Measurements from ENCODE around the gene TSC2. TPM values are rescaled to one million over a fixed set of nuclear protein-coding genes. Genes with fewer than 3 reads are reported as not detected.
A peak's percentile ranks its signal among the peaks of the same experiment; 100 is the strongest.

The TSC2 gene
- total and polyA plus RNA-seq, 9 of the 15 experiments (the other 6 are each of a cell fraction or from before 2014, with no cell fraction given), result 1.3 to 68.1 (median 16.6) TPM

DNA sequence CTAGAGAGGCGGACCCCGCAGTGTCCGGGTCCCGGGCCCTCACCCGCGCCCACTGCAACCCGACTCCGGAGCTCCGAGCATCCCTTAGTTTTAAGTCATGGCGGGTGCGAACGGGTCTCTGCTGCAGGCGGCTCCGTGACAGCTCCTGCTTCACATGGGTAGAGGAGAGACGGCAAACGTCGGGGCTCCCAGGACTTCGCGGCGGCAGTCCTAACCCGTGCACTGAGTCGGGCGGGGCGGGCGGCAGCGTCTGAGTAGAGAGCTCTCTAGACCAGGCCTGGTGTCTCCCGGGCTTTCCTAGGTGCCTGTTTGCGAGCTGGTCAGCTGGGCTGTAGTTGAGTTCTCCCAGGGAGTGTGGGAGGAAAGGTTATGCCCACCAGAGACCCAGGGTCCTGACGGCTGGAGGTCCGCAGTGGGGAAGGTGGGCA, 345 bp downstream of the TSC2 start:
- POLR2A ChIA-PET, result interaction anchor here (0.6 to 3.2 kb wide), 8 partner anchors 9 to 467 kb away, joined by 3 to 24 read pairs (median 6); partner anchors contain the start of genes RPS2 and TRAF7
- no peak for TF ChIP-seq MCM5 (IDR thresholded peaks at IDR 0.05; ENCODE audit: low read depth)
- TF ChIP-seq ZNF140 (CRISPR knock-in tag; IDR thresholded peaks at IDR 0.05), result no peak
- TF ChIP-seq ZNF253 (CRISPR knock-in tag; conservative IDR thresholded peaks at IDR 0.05), result no peak
- TF ChIP-seq ZNF212 (CRISPR knock-in tag; IDR thresholded peaks at IDR 0.05), result no peak
- no peak for TF ChIP-seq ETV1 (tag; conservative IDR thresholded peaks at IDR 0.05; ENCODE audit: low read depth)
- no peak for TF ChIP-seq FOXM1 (IDR thresholded peaks at IDR 0.05; ENCODE audit: low read depth)
- TF ChIP-seq FOXM1 (CRISPR knock-in tag; IDR thresholded peaks at IDR 0.05; ENCODE audit: low read depth), result no peak
- TF ChIP-seq ZNF584 (CRISPR knock-in tag; IDR thresholded peaks at IDR 0.05; ENCODE audit: low read depth), result 0 out of 2 replicates have a peak, but pooled peaks have one; percentile 19
- TF ChIP-seq, protein P1, sequence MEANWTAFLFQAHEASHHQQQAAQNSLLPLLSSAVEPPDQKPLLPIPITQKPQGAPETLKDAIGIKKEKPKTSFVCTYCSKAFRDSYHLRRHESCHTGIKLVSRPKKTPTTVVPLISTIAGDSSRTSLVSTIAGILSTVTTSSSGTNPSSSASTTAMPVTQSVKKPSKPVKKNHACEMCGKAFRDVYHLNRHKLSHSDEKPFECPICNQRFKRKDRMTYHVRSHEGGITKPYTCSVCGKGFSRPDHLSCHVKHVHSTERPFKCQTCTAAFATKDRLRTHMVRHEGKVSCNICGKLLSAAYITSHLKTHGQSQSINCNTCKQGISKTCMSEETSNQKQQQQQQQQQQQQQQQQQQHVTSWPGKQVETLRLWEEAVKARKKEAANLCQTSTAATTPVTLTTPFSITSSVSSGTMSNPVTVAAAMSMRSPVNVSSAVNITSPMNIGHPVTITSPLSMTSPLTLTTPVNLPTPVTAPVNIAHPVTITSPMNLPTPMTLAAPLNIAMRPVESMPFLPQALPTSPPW (CRISPR knock-in tag; IDR thresholded peaks at IDR 0.05), result 0 out of 2 replicates have a peak, but pooled peaks have one; percentile 3
- no peak for TF ChIP-seq NFE2 (IDR thresholded peaks at IDR 0.05; ENCODE audit: low read depth)
- no peak for TF ChIP-seq ETS2 (tag; IDR thresholded peaks at IDR 0.05; ENCODE audit: borderline replicate concordance, poor library complexity, severe bottlenecking)
- TF ChIP-seq PCBP1 (IDR thresholded peaks at IDR 0.05; ENCODE audit: low read depth, low read length, poor library complexity, severe bottlenecking), result no peak
- TF ChIP-seq ARHGAP35 (IDR thresholded peaks at IDR 0.05; ENCODE audit: partially characterized antibody), result no peak
- no peak for TF ChIP-seq DIDO1 (tag; IDR thresholded peaks at IDR 0.05; ENCODE audit: low read depth)
- TF ChIP-seq, protein P2, sequence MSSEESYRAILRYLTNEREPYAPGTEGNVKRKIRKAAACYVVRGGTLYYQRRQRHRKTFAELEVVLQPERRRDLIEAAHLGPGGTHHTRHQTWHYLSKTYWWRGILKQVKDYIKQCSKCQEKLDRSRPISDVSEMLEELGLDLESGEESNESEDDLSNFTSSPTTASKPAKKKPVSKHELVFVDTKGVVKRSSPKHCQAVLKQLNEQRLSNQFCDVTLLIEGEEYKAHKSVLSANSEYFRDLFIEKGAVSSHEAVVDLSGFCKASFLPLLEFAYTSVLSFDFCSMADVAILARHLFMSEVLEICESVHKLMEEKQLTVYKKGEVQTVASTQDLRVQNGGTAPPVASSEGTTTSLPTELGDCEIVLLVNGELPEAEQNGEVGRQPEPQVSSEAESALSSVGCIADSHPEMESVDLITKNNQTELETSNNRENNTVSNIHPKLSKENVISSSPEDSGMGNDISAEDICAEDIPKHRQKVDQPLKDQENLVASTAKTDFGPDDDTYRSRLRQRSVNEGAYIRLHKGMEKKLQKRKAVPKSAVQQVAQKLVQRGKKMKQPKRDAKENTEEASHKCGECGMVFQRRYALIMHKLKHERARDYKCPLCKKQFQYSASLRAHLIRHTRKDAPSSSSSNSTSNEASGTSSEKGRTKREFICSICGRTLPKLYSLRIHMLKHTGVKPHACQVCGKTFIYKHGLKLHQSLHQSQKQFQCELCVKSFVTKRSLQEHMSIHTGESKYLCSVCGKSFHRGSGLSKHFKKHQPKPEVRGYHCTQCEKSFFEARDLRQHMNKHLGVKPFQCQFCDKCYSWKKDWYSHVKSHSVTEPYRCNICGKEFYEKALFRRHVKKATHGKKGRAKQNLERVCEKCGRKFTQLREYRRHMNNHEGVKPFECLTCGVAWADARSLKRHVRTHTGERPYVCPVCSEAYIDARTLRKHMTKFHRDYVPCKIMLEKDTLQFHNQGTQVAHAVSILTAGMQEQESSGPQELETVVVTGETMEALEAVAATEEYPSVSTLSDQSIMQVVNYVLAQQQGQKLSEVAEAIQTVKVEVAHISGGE (CRISPR knock-in tag; IDR thresholded peaks at IDR 0.05), result peak in 1 of 3 experiments; percentile 58; a peak in 1 of 6 replicates
- TF ChIP-seq POLR2H (tag; IDR thresholded peaks at IDR 0.05; ENCODE audit: low read depth), result no peak
- TF ChIP-seq ATF1 (CRISPR knock-in tag; IDR thresholded peaks at IDR 0.05), result no peak
- TF ChIP-seq ATF1 (tag; IDR thresholded peaks at IDR 0.05), result peak; percentile 80

More for the DNA sequence above, 345 bp downstream of the TSC2 start:
- Histone ChIP-seq H3K79me2 (ENCODE audit: control insufficient read depth, insufficient read depth, low read length) (peaks cover 20% of the 10 kb centered on the region), H3K27ac (ENCODE audit: extremely low read depth, low read depth, low read length) (peak overlapping the region; percentile 43; the same call in 1 of the 3 replicates), H3K9me3 (replicated peaks; ENCODE audit: control insufficient read depth, insufficient read depth, low read depth, low read length) (no peaks in the 10 kb centered on the region), H3K27me3 (ENCODE audit: control insufficient read depth in 2 of 2, insufficient read depth in 2 of 2, low read length in 2 of 2) (no peaks in the 10 kb centered on the region), H3K4me1 (replicated peaks in 1 of 2; ENCODE audit: control insufficient read depth in 2 of 2, insufficient read depth in 2 of 2, low read length in 2 of 2) (peaks cover 8 to 55% of the 10 kb centered on the region in 2 experiments; a peak in 4 of 5 replicates), H3K4me3 (peak overlapping the region; percentile 99), H3K9ac (ENCODE audit: insufficient read depth in 1 of 2, low read depth in 2 of 2, low read length in 2 of 2) (peak overlapping the region; percentile 72 to 90), H3K36me3 (ENCODE audit: control insufficient read depth, insufficient read depth, low read length) (peaks cover 46% of the 10 kb centered on the region; the same call in 1 of the 3 replicates), H4K20me1 (replicated peaks; ENCODE audit: control insufficient read depth, insufficient read depth, low read length) (no peaks in the 10 kb centered on the region), H3K4me2 (ENCODE audit: insufficient read depth, low read length) (peak overlapping the region; percentile 91), H2AFZ (ENCODE audit: low read depth, low read length) (peak overlapping the region; percentile 95), H3K9me1 (ENCODE audit: control insufficient read depth, insufficient read depth, low read length) (no peaks in the 10 kb centered on the region)
- 5% methylated on average over 17 of the region's 30 CpGs for WGBS (ENCODE audit: insufficient coverage, low coverage, missing lambda C conversion rate)
- in situ Hi-C loops (cut with MboI) (no loop called here), intact Hi-C loops (cut with micrococcal nuclease) (no loop called here)
- CTCF ChIA-PET (ENCODE audit: low intra/inter-chr PET ratio), result interaction anchor here (1.4 kb wide), 1 partner anchor 25 kb away, joined by 5 read pairs; no protein-coding TSS in a partner anchor
- no TSS peak for BruUV-seq (replicated peaks)
- no peak for FAIRE-seq
- peak in 1 of 4 experiments; percentile 35 for DNase-seq (ENCODE audit: extremely low read depth in 1 of 4, low spot score in 3 of 4)
- peak; percentile 29 for ATAC-seq

Data from K562 (cell line).